SU-DHL-6 (cell line): ENCODE measurements around the gene ALPK3.

Source experiments
- H2AFZ ChIP-seq: fragments of 200-600 bp; sonication (generic); 2 replicates; pipeline ENCODE4 v1.6.1; 2014; ENCODE audit warnings: low read depth, mild to moderate bottlenecking, moderate library complexity, mixed read lengths, antibody characterized with exemption, low read length; ENCODE audit not compliant: severe bottlenecking
- H3F3A ChIP-seq: fragments of 200-600 bp; shearing (Covaris generic); 2 replicates; pipeline ENCODE4 v1.6.0; 2016; ENCODE audit warnings: antibody characterized with exemption, mild to moderate bottlenecking; ENCODE audit not compliant: insufficient read depth
- H3K27ac ChIP-seq: fragments of 200-600 bp; sonication (generic); 2 replicates; pipeline ENCODE4 v1.5.1; 2016; ENCODE audit warnings: low read depth, mild to moderate bottlenecking, low read length, moderate library complexity, mixed read lengths
- H3K27me3 ChIP-seq: fragments of 200-600 bp; sonication (generic), shearing (Covaris generic); 2 replicates; pipeline ENCODE4 v1.6.0; 2014; ENCODE audit warnings: mild to moderate bottlenecking, low read length
- H3K36me3 ChIP-seq: fragments of 200-600 bp; sonication (generic); 2 replicates; pipeline ENCODE4 v1.6.1; 2014; ENCODE audit warnings: mild to moderate bottlenecking, low read length, mixed read lengths
- H3K4me2 ChIP-seq: fragments of 300-600, 200-600 bp; shearing (Covaris generic), sonication (generic); 2 replicates; pipeline ENCODE4 v1.6.0; 2014; ENCODE audit warnings: low read length, low read depth, mild to moderate bottlenecking; ENCODE audit not compliant: poor library complexity, severe bottlenecking
- H3K4me3 ChIP-seq: fragments of 200-600 bp; sonication (generic); 2 replicates; pipeline ENCODE4 v1.5.1; 2014; ENCODE audit warnings: antibody characterized with exemption, low read length, mild to moderate bottlenecking, mixed read lengths; ENCODE audit not compliant: insufficient read depth, poor library complexity, severe bottlenecking
- H3K79me2 ChIP-seq: fragments of 200-600 bp; sonication (generic); 2 replicates; pipeline ENCODE4 v1.6.1; 2014; ENCODE audit warnings: mild to moderate bottlenecking, low read length, moderate library complexity; ENCODE audit not compliant: insufficient read depth
- H3K9ac ChIP-seq: fragments of 200-600 bp; sonication (generic); 2 replicates; pipeline ENCODE4 v1.7.0; 2014; ENCODE audit warnings: mild to moderate bottlenecking, low read length
- H3K9me2 ChIP-seq: fragments of 200-600 bp; sonication (generic); replicated peaks from 2 replicates; pipeline ENCODE4 v1.6.1; 2014; ENCODE audit warnings: low read length; ENCODE audit not compliant: insufficient read depth
- H3K9me3 ChIP-seq: fragments of 200-600 bp; sonication (generic); 2 replicates; pipeline ENCODE4 v1.6.1; 2014; ENCODE audit warnings: low read length, mixed read lengths; ENCODE audit not compliant: insufficient read depth
- H4K20me1 ChIP-seq: fragments of 200-600 bp; sonication (generic); 2 replicates; pipeline ENCODE4 v1.6.1; 2014; ENCODE audit warnings: low read depth, mild to moderate bottlenecking, antibody characterized with exemption, low read length, moderate library complexity, mixed read lengths
- CTCF ChIP-seq: fragments of 200-600 bp; sonication (generic); IDR thresholded peaks from one replicate; pipeline ENCODE4 v1.5.1; 2017; ENCODE audit warnings: antibody characterized with exemption, mild to moderate bottlenecking, low read length, moderate library complexity; ENCODE audit not compliant: insufficient read depth, poor library complexity, severe bottlenecking
- EZH2phosphoT487 ChIP-seq: fragments of 200-600 bp; sonication (generic), shearing (Covaris generic); conservative IDR thresholded peaks from 2 replicates; pipeline ENCODE4 v1.6.1; 2018; ENCODE audit warnings: mild to moderate bottlenecking, antibody characterized with exemption, low read length, moderate library complexity, mixed read lengths

Gene ALPK3

GRCh38 chr15:84828086-84828908 is 11.1 kb downstream of the ALPK3 start:
- Histone ChIP-seq H3K9me2 (no peaks in the 10 kb centered on the region), H3K79me2 (no peaks in the 10 kb centered on the region), H3K4me2 (no peak overlapping the region), H3K27me3 (no peaks in the 10 kb centered on the region), H3K4me3 (no peak overlapping the region), H4K20me1 (no peaks in the 10 kb centered on the region), H3K36me3 (no peaks in the 10 kb centered on the region), H3K9me3 (no peaks in the 10 kb centered on the region), H3K9ac (no peak overlapping the region), H2AFZ (no peak overlapping the region), H3F3A (no peaks in the 10 kb centered on the region), H3K27ac (no peak overlapping the region)
- TF ChIP-seq EZH2phosphoT487 (no peak), CTCF (no peak)

GRCh38 chr15:84829428-84829827 is 12.3 kb downstream of the ALPK3 start:
- no peaks in the 10 kb centered on the region for H3K27me3 ChIP-seq
- no peaks in the 10 kb centered on the region for H4K20me1 ChIP-seq
- H3K79me2 ChIP-seq, result no peaks in the 10 kb centered on the region
- no peak overlapping the region for H3K4me2 ChIP-seq
- no peaks in the 10 kb centered on the region for H3K36me3 ChIP-seq
- H3K9me3 ChIP-seq, result no peaks in the 10 kb centered on the region
- H3K9me2 ChIP-seq, result no peaks in the 10 kb centered on the region
- H2AFZ ChIP-seq, result no peak overlapping the region
- no peak overlapping the region for H3K4me3 ChIP-seq
- H3K27ac ChIP-seq, result no peak overlapping the region
- no peak for TF ChIP-seq CTCF
- TF ChIP-seq EZH2phosphoT487, result no peak
- H3F3A ChIP-seq, result no peaks in the 10 kb centered on the region
- no peak overlapping the region for H3K9ac ChIP-seq

GRCh38 chr15:84830036-84830435 is 12.9 kb downstream of the ALPK3 start:
- Histone ChIP-seq H3K4me3 (no peak overlapping the region), H3K27ac (no peak overlapping the region), H3K4me2 (no peak overlapping the region), H3F3A (no peaks in the 10 kb centered on the region), H4K20me1 (no peaks in the 10 kb centered on the region), H3K27me3 (no peaks in the 10 kb centered on the region), H2AFZ (no peak overlapping the region), H3K9ac (no peak overlapping the region), H3K9me3 (no peaks in the 10 kb centered on the region), H3K9me2 (no peaks in the 10 kb centered on the region), H3K36me3 (no peaks in the 10 kb centered on the region), H3K79me2 (no peaks in the 10 kb centered on the region)
- no peak for TF ChIP-seq CTCF
- no peak for TF ChIP-seq EZH2phosphoT487
